GM18861 (cell line): ENCODE measurements around the gene CDK3.
"Not testable (repeated sequence)": the region's sequence is repeated elsewhere in the genome, so short reads cannot be mapped to it uniquely, and the experiment has no call there.

ENCODE experiments used
- ATAC-seq: cut with Tn5 transposase; IDR thresholded peaks from one replicate; pipeline ENCODE4 v1.9.1; 2021; ENCODE audit not compliant: unreplicated experiment

Gene CDK3

GRCh38 chr17:76000755-76001521 is at the start of gene CDK3:
Gene CDK3 (plus strand): TSS chr17:76000855. CDS start chr17:76001426, 571 bp downstream.
- no peak for ATAC-seq

GRCh38 chr17:75950855-75951554 is 49.6 kb upstream of the CDK3 start:
- ATAC-seq, result no peak

- no peak for ATAC-seq
Measured at GRCh38 chr17:75959051-75959838, 41.4 kb upstream of the CDK3 start.

- no peak for ATAC-seq
Measured at GRCh38 chr17:75959839-75960511, 40.7 kb upstream of the CDK3 start.

GRCh38 chr17:75965468-75965867 is 35.2 kb upstream of the CDK3 start:
- no peak for ATAC-seq

GRCh38 chr17:75969044-75969443 is 31.6 kb upstream of the CDK3 start:
- ATAC-seq, result not testable (repeated sequence)

GRCh38 chr17:75970011-75970523 is 30.6 kb upstream of the CDK3 start:
- no peak for ATAC-seq

GRCh38 chr17:75970626-75971025 is 30.0 kb upstream of the CDK3 start:
- no peak for ATAC-seq

GRCh38 chr17:75975187-75975586 is 25.5 kb upstream of the CDK3 start:
- ATAC-seq, result not testable (repeated sequence)

- no peak for ATAC-seq
Measured at GRCh38 chr17:75975757-75976174, 24.9 kb upstream of the CDK3 start.

- ATAC-seq, result no peak
Measured at GRCh38 chr17:75976175-75976848, 24.3 kb upstream of the CDK3 start.

GRCh38 chr17:75978938-75979704 is 21.5 kb upstream of the CDK3 start, which contains the start of the genes ACOX1 and TEN1:
Gene ACOX1 (minus strand): TSS chr17:75979166. CDS start chr17:75979073, 93 bp downstream.
Gene TEN1 (plus strand): TSS chr17:75979240. CDS start chr17:75986193, 6,953 bp downstream.
- ATAC-seq, result peak; percentile 79

- no peak for ATAC-seq
Measured at GRCh38 chr17:75979705-75980187, 20.9 kb upstream of the CDK3 start.

- ATAC-seq, result no peak
Measured at GRCh38 chr17:75980188-75981018, 20.3 kb upstream of the CDK3 start.

- no peak for ATAC-seq
Measured at GRCh38 chr17:75981019-75981615, 19.5 kb upstream of the CDK3 start.

GRCh38 chr17:75983501-75984181 is 17.0 kb upstream of the CDK3 start:
- ATAC-seq, result no peak

GRCh38 chr17:75985986-75986385 is 14.7 kb upstream of the CDK3 start:
- no peak for ATAC-seq
